Measurements from ENCODE around the gene JMJD6.
"Not testable (repeated sequence)": the region's sequence is repeated elsewhere in the genome, so short reads cannot be mapped to it uniquely, and the experiment has no call there.

JMJD6 gene

DNA sequence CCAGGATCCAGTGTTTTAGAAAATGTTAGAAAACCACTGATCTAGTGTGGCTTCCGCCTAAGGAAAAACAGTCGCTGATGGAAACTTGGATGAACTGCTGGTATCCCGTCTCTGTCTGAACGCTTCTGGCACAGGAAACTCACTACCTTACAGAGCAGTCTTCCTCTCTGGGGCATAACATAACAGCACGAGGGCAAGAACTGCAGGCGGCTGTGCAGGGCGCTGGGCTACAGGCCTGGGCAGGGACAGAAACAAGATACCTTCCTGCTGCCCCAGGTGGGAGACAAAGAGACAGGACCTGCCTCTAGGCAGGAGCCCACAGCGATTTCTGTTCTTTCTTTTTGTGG lies 26.2 kb downstream of the JMJD6 start:
- in situ Hi-C loops (cut with MboI; ENCODE audit: low sequenced_read_pairs), result no loop called here

- in situ Hi-C loops (cut with MboI; ENCODE audit: low sequenced_read_pairs), result not testable (repeated sequence)
Measured at GRCh38 chr17:76698466-76698977, 27.9 kb downstream of the JMJD6 start.

DNA sequence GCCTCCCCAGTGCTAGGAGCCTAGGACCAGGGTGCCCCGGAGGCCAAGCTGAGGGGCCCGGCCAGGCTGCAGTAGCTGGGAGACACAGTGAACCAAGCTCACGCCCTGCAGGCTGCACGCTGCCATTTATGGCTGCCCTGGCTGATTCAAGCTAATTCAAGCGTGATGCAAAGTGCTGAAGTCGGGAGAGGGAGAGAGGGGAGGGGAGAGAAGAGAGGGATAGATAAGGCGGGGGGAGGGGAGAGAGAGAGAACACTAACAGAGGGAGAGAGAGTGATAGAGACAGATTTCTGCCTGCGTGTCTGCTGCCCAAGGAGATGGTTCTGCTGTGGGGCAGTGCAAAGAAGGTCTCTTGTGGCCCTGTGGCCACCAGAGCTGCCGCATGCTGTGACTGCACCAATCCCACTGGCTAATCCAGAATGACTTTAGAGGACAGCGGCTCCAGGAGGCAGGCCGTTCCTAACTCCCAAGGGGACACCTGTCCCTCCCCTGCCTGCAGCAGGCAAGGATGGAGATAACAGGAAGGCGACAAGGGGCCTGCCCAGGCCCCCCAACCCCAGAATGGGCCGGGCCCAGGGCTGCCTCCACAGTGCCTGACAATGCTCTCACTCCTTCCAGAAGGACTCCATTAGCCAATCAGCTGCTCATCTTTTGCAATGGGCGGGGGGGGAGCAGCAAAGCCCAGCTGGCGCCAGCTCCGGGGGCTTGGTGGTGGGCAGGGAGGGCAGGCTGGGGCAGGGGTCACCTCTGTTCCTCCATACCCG lies 28.5 kb downstream of the JMJD6 start:
- in situ Hi-C loops (cut with MboI; ENCODE audit: low sequenced_read_pairs), result no loop called here

GRCh38 chr17:76696763-76697701 lies 29.4 kb downstream of the JMJD6 start:
- in situ Hi-C loops (cut with MboI; ENCODE audit: low sequenced_read_pairs), result no loop called here

DNA sequence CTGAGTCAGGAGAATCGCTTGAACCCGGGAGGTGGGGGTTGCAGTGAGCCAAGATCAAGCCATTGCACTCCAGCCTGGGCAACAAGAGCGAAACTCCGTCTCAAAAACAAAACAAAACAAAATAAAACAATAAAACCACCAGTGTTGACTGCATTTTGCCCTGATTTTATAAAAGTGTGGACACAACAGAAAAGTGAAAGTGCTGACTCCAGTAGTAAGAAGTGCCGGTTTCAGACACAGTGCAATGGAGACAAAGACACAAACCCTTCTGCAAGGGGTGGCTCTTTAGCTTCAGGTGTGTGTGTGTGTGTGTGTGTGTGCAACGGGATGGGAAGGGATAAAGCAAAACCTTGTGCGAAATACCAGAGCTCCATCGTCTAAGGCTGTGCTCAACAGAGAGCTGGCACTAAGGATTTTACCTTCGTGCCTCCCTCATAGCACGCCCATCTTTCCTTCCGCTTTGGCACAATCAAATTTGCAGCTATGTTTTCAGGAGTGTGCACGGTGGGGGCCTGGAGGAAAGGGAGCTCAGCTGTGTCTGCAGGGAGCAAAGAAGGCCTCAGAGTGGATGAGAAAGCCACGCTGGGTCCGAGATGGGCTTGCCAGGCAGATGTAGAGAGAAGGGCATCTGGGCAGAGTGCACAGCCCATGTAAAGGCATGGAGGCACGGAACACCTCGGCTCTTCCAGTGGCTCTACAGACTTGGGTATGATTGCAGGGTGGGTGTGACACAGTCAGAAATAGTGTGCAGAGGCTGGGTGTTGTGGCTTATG lies 31.2 kb downstream of the JMJD6 start:
- in situ Hi-C loops (cut with MboI; ENCODE audit: low sequenced_read_pairs), result no loop called here

DNA sequence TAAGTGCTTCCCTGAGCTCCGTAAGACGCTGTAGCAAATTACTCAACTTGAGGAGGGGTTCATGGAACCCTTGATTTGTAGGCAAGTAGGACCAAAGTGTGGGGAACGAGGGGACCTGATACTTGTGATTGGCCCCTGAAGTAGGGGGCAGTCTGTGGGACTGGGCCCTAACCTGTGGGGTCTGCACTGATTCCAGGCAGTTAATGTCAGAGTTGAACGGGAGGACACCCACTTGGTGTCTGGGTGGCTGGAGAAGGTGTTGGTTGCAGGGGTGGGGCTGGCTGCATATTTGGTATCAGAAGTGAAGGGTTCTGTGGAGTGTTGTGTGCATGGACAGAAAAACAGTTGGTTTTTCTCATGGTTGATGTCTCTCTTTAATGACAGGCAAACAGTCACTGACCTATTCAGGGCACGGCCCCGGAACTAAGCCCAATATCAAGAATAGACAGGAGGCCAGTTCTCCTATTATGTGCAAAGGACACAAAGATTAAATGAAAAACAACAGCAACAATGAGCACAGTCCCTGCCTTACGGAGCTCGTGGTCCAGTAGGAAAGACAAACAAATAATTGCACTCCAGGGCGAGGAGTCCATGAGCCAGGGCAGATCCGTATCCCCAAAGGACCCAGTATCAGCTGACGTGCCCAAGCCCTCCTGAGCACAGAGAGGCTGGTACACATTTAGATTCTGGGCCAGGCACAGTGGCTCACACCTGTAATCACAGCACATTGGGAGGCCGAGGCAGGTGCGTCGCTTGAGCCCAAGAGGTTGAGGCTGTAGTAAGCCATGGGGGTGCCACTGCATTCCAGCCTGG lies 34.8 kb downstream of the JMJD6 start:
- in situ Hi-C loops (cut with MboI; ENCODE audit: low sequenced_read_pairs), result no loop called here

GRCh38 chr17:76690596-76691280 lies 35.7 kb downstream of the JMJD6 start:
- in situ Hi-C loops (cut with MboI; ENCODE audit: low sequenced_read_pairs), result no loop called here

GRCh38 chr17:76689859-76690258 lies 36.5 kb downstream of the JMJD6 start:
- in situ Hi-C loops (cut with MboI; ENCODE audit: low sequenced_read_pairs), result no loop called here

- in situ Hi-C loops (cut with MboI; ENCODE audit: low sequenced_read_pairs), result no loop called here
Measured at GRCh38 chr17:76688165-76688622, 38.2 kb downstream of the JMJD6 start.

DNA sequence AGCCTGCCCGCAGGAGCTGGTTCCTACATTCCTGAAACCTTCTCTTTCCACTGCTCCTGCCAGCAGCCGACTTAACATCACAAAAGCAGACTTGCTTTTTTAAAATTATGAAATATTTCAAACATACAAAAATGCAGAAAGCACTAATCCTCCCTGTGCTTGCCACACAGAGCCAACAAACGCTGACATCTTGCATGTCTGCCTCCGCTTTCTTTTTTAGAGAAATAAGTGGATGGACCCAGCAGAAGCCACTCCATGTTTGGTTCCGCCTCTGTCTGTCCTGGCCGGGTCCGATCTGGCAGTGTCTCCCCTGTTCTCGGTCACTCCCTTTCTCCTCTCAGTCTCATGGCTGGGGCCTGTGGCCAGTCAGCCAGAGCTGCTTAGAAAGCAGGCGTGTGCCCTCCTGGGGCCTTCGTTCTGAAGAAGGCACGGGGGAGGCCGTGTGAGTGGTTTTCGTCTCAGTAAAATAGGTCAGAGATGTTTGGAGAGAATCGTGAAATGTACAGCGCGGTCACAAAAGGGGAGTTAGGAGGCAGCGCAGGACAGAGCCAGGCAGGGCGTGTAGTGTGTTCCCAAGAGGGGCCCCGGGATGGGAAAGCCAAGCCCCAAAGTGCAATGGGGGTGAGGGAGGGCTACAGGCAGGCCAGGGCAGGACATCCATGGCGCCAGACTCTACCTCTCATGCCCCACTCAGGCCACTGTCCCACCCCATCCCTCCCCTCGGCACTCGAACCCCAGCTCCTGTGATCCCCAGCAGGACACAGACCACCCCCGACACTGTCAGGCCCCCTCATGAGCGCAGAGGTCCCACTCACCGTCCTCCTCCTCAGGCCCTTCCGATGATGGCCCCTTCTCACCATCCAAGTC lies 38.9 kb downstream of the JMJD6 start:
- in situ Hi-C loops (cut with MboI; ENCODE audit: low sequenced_read_pairs), result no loop called here

DNA sequence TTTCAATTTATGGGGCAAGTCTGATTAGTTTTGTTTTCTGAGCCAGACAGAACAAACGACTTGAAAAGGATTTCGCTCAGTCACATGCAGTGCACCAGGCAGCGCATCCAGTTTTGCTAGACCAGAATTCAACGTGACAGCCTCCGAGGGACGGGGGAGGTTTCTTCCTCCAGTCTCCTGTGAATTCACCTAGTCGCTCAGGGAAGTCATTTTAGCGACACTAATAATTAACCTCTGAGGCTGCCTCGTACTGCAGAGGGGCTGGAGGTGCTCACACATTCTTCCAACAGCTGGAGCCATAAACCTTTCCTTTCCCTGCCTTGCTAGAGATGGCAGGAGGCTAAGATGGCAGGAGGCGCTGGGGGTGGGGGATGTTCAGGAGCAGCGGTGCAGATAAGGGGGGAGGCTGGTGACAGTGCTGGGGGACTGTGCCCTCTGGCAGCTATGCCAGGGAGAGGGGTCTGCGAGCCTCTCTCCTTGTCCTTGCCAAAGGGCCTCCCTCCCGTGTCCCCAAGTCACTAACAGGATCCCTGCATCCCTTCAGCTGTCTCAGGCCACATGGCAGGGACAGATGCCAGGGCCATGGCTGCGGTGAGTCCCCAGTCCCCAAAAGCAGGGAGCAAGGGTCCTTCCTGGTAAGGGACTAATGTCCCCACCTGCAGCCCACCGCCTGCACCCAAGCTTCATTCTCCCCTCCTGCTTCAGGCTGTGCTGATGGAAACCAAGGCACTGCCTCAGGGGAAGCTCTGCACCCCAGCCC lies 39.7 kb downstream of the JMJD6 start:
- in situ Hi-C loops (cut with MboI; ENCODE audit: low sequenced_read_pairs), result no loop called here

DNA sequence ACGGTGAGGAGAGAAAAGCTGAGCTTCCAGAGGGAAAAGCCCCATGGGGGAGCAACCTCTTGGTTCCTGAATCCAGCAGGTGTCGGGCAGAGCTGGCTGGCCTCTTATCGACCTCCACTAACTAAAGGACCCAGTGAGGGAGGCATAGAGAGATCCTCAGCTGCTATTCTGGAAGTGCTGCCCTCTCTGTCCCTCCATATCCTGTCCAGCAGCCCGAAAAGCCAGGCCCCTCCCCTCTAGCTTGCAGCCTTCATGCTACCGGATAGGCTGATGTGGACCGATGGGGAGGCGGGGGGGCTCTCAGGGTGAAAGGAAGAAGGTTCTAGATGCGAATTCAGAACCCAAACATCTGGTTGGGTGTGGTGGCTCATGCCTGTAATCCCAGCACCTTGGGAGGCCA lies 40.6 kb downstream of the JMJD6 start:
- in situ Hi-C loops (cut with MboI; ENCODE audit: low sequenced_read_pairs), result no loop called here

GRCh38 chr17:76685366-76685765 lies 41.0 kb downstream of the JMJD6 start:
- in situ Hi-C loops (cut with MboI; ENCODE audit: low sequenced_read_pairs), result no loop called here

- in situ Hi-C loops (cut with MboI; ENCODE audit: low sequenced_read_pairs), result no loop called here
Measured at GRCh38 chr17:76684756-76685155, 41.6 kb downstream of the JMJD6 start.

- in situ Hi-C loops (cut with MboI; ENCODE audit: low sequenced_read_pairs), result no loop called here
Measured at GRCh38 chr17:76683921-76684745, 42.3 kb downstream of the JMJD6 start.

DNA sequence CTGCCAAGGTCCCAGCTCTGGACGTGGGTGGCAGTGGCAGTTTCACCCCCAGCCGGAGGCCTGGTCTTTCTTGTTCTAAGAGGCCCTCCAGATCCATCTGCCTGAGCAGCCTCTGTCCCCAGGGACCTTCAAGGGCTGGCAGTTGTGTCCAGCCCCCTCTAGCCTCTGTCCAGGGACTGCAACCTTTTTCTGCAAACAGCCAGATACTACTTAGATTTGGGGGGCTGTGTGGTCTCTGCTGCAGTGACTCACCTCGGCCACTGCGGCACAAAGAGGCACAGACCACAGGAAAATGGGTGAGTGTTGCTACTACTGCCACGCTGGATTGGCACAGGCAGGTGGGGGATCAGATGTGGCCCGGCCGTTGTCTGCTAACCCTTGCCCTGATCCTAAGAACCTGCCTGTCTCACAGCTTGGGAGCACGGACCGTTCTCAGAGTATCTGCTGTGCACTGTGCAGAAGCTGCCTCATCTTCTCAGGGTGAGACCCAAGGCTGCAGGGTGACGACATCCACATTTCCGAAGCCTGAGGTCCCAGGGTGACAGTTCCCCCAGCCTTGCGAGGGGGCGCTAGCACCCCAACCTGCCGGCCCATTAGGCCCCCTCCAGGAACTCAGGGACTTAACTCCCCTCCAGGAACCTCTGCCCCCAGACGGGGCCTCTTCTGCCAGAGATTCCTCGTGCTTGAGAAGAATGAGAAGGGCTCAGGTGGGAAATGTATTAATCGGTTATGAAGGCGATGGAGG lies 43.2 kb downstream of the JMJD6 start:
- in situ Hi-C loops (cut with MboI; ENCODE audit: low sequenced_read_pairs), result no loop called here

Measured in hTERT RPE-1 (cell line).